Measurements from ENCODE around the gene PATJ. TPM values are rescaled to one million over a fixed set of nuclear protein-coding genes. Genes with fewer than 3 reads are reported as not detected.

Gene PATJ
- total RNA-seq, 1 experiment from 2014 or later: 48.8 TPM

- Histone ChIP-seq H4K20me1 (ENCODE audit: insufficient read depth) (no peaks in the 10 kb centered on the region), H3K4me3 (replicated peaks in 1 of 2; ENCODE audit: low read depth in 1 of 2, low read length in 2 of 2) (no peak overlapping the region), H3K9ac (ENCODE audit: low read length) (no peak overlapping the region), H3K4me2 (ENCODE audit: low read length) (no peak overlapping the region), H3K27me3 (ENCODE audit: insufficient read depth, low read length) (no peaks in the 10 kb centered on the region), H3K79me2 (ENCODE audit: insufficient read depth, low read length) (no peaks in the 10 kb centered on the region), H3K27ac (ENCODE audit: low read depth, low read length) (no peak overlapping the region), H2AFZ (ENCODE audit: low read depth, low read length, poor library complexity, severe bottlenecking) (no peak overlapping the region), H3K9me3 (ENCODE audit: control insufficient read depth in 1 of 2, insufficient read depth in 1 of 2, low read depth in 1 of 2, low read length in 2 of 2) (no peaks in the 10 kb centered on the region), H3K9me2 (ENCODE audit: insufficient read depth) (no peaks in the 10 kb centered on the region), H3K4me1 (ENCODE audit: control insufficient read depth in 1 of 2, insufficient read depth in 2 of 2, low read length in 2 of 2) (no peaks in the 10 kb centered on the region), H3K36me3 (ENCODE audit: control insufficient read depth in 1 of 2, insufficient read depth in 2 of 2, low read length in 2 of 2) (no peaks in the 10 kb centered on the region)
- CTCF ChIA-PET: no interaction called here
- intact Hi-C loops (cut with micrococcal nuclease): no loop called here
- RAD21 ChIA-PET (ENCODE audit: low non-redundant PET in 1 of 2, low total read pairs in 2 of 2, uncharacterized antibody in 2 of 2, unreplicated experiment in 2 of 2): no interaction called here
- POLR2A ChIA-PET: no interaction called here
- TF ChIP-seq CEBPB (IDR thresholded peaks at IDR 0.05; ENCODE audit: low read depth): no peak
- TF ChIP-seq ZFX (IDR thresholded peaks at IDR 0.05): no peak
- DNase-seq (ENCODE audit: low read depth, low spot score) (no peak), ATAC-seq (no peak)
- BruUV-seq (replicated peaks): no TSS peak
Measured at GRCh38 chr1:62100442-62100841, 358.2 kb downstream of the PATJ start.

GRCh38 chr1:62103846-62104245 is 361.6 kb downstream of the PATJ start:
- no peak for TF ChIP-seq FOSL1 (IDR thresholded peaks at IDR 0.05; ENCODE audit: low read depth)
- no peak for TF ChIP-seq ZNF274 (IDR thresholded peaks at IDR 0.05; ENCODE audit: low read depth, low read length)
- no peak overlapping the region for H3K27ac ChIP-seq (ENCODE audit: low read depth, low read length)
- no peaks in the 10 kb centered on the region for H4K20me1 ChIP-seq (ENCODE audit: insufficient read depth)
- no peaks in the 10 kb centered on the region for H3K9me2 ChIP-seq (ENCODE audit: insufficient read depth)
- no peak overlapping the region for H3K4me3 ChIP-seq (replicated peaks in 1 of 2; ENCODE audit: low read depth in 1 of 2, low read length in 2 of 2)
- CTCF ChIA-PET: no interaction called here
- intact Hi-C loops (cut with micrococcal nuclease): no loop called here
- BruUV-seq (replicated peaks): no TSS peak
- H3K9me3 ChIP-seq (ENCODE audit: control insufficient read depth in 1 of 2, insufficient read depth in 1 of 2, low read depth in 1 of 2, low read length in 2 of 2): no peaks in the 10 kb centered on the region
- H3K36me3 ChIP-seq (ENCODE audit: control insufficient read depth in 1 of 2, insufficient read depth in 2 of 2, low read length in 2 of 2): no peaks in the 10 kb centered on the region
- H3K4me2 ChIP-seq (ENCODE audit: low read length): no peak overlapping the region
- H3K4me1 ChIP-seq (ENCODE audit: control insufficient read depth in 1 of 2, insufficient read depth in 2 of 2, low read length in 2 of 2): no peaks in the 10 kb centered on the region
- ATAC-seq: no peak
- RAD21 ChIA-PET (ENCODE audit: low non-redundant PET in 1 of 2, low total read pairs in 2 of 2, uncharacterized antibody in 2 of 2, unreplicated experiment in 2 of 2): no interaction called here
- H3K79me2 ChIP-seq (ENCODE audit: insufficient read depth, low read length): no peaks in the 10 kb centered on the region
- no peak overlapping the region for H3K9ac ChIP-seq (ENCODE audit: low read length)
- no peaks in the 10 kb centered on the region for H3K27me3 ChIP-seq (ENCODE audit: insufficient read depth, low read length)
- no peak overlapping the region for H2AFZ ChIP-seq (ENCODE audit: low read depth, low read length, poor library complexity, severe bottlenecking)
- POLR2A ChIA-PET: interaction anchor here (0.7 kb wide), 1 partner anchor 777 kb away, joined by 3 read pairs; no protein-coding TSS in a partner anchor
- no peak for DNase-seq (ENCODE audit: low read depth, low spot score)

GRCh38 chr1:62107923-62108322 is 365.6 kb downstream of the PATJ start:
- RAD21 ChIA-PET (ENCODE audit: low non-redundant PET in 1 of 2, low total read pairs in 2 of 2, uncharacterized antibody in 2 of 2, unreplicated experiment in 2 of 2): no interaction called here
- DNase-seq (ENCODE audit: low read depth, low spot score): no peak

More at GRCh38 chr1:62107923-62108322, 365.6 kb downstream of the PATJ start:
- Histone ChIP-seq H3K4me3 (replicated peaks in 1 of 2; ENCODE audit: low read depth in 1 of 2, low read length in 2 of 2) (no peak overlapping the region), H3K36me3 (ENCODE audit: control insufficient read depth in 1 of 2, insufficient read depth in 2 of 2, low read length in 2 of 2) (no peaks in the 10 kb centered on the region), H3K27me3 (ENCODE audit: insufficient read depth, low read length) (no peaks in the 10 kb centered on the region), H3K79me2 (ENCODE audit: insufficient read depth, low read length) (no peaks in the 10 kb centered on the region), H3K9me2 (ENCODE audit: insufficient read depth) (no peaks in the 10 kb centered on the region), H2AFZ (ENCODE audit: low read depth, low read length, poor library complexity, severe bottlenecking) (no peak overlapping the region), H3K27ac (ENCODE audit: low read depth, low read length) (no peak overlapping the region), H3K9ac (ENCODE audit: low read length) (no peak overlapping the region), H4K20me1 (ENCODE audit: insufficient read depth) (no peaks in the 10 kb centered on the region), H3K4me2 (ENCODE audit: low read length) (no peak overlapping the region), H3K9me3 (ENCODE audit: control insufficient read depth in 1 of 2, insufficient read depth in 1 of 2, low read depth in 1 of 2, low read length in 2 of 2) (no peaks in the 10 kb centered on the region), H3K4me1 (ENCODE audit: control insufficient read depth in 1 of 2, insufficient read depth in 2 of 2, low read length in 2 of 2) (no peaks in the 10 kb centered on the region)
- intact Hi-C loops (cut with micrococcal nuclease): no loop called here
- POLR2A ChIA-PET: no interaction called here
- ATAC-seq: no peak
- no TSS peak for BruUV-seq (replicated peaks)
- TF ChIP-seq SP1 (IDR thresholded peaks at IDR 0.05; ENCODE audit: low read depth): no peak
- no peak for TF ChIP-seq POLR2AphosphoS5 (IDR thresholded peaks at IDR 0.05; ENCODE audit: low read depth, low read length)
- CTCF ChIA-PET: no interaction called here
